ENCODE measurements around the gene TMEM273.

DNA sequence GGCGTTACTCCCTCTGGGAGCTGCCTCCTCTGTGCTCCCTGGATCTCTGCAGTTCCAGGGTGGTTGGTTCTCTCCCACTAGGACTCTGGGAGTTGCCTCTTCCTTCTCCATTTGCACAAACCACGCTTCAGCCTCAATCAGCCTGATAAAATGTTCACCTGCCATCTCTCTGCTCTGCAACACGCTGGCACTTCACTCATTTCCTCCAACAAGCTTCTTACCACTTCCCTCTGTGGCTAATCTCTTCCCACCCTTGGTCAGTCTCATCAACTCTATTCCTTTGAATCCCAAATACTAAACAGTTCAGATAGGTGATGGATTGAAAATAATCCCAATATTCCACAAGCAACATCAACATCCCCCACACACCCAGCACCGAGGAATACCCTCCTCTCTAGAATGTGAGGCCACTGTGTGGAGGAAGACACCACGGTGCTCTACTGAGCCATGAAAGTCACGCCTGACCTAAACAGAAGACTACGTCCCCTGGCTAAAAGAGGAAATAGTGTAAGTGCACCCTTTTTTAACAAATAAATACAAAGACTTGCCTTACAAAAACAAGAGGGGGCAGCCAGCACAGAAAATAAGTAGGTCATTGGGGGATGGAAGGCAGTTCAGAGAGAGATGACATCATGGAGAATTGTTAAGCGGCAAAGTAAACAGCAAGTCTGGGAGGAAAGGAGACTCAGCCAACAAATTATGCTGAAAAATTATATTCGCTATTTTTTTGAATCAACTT lies 52.4 kb downstream of the TMEM273 start:
- TF ChIP-seq, protein P1, sequence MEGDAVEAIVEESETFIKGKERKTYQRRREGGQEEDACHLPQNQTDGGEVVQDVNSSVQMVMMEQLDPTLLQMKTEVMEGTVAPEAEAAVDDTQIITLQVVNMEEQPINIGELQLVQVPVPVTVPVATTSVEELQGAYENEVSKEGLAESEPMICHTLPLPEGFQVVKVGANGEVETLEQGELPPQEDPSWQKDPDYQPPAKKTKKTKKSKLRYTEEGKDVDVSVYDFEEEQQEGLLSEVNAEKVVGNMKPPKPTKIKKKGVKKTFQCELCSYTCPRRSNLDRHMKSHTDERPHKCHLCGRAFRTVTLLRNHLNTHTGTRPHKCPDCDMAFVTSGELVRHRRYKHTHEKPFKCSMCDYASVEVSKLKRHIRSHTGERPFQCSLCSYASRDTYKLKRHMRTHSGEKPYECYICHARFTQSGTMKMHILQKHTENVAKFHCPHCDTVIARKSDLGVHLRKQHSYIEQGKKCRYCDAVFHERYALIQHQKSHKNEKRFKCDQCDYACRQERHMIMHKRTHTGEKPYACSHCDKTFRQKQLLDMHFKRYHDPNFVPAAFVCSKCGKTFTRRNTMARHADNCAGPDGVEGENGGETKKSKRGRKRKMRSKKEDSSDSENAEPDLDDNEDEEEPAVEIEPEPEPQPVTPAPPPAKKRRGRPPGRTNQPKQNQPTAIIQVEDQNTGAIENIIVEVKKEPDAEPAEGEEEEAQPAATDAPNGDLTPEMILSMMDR (IDR thresholded peaks at IDR 0.05): no peak
- TF ChIP-seq POLR2A (IDR thresholded peaks at IDR 0.05): no peak
